HEK293T (cell line): ENCODE results near the gene PIM1.

ENCODE experiments used
- ARNT ChIP-seq: fragments of 450-650 bp; IDR thresholded peaks from 2 replicates; pipeline ENCODE4 v1.6.1; 2017; ENCODE audit warnings: mild to moderate bottlenecking
- BHLHE40 ChIP-seq: fragments of 450-650 bp; IDR thresholded peaks from 2 replicates; pipeline ENCODE4 v1.6.1; 2016; ENCODE audit warnings: mild to moderate bottlenecking, moderate library complexity, borderline replicate concordance
- ELF4 ChIP-seq: fragments of 450-650 bp; IDR thresholded peaks from 2 replicates; pipeline ENCODE4 v1.6.1; 2017; ENCODE audit warnings: antibody characterized with exemption
- FOXA1 ChIP-seq: fragments of 450-650 bp; IDR thresholded peaks from 2 replicates; pipeline ENCODE4 v1.6.1; 2016; ENCODE audit warnings: mild to moderate bottlenecking
- HDGF ChIP-seq: fragments of 450-650 bp; IDR thresholded peaks from 2 replicates; pipeline ENCODE4 v1.6.1; 2017; ENCODE audit warnings: antibody characterized with exemption, borderline replicate concordance
- L3MBTL2 ChIP-seq: fragments of 450-650 bp; conservative IDR thresholded peaks from 2 replicates; pipeline ENCODE4 v1.6.1; 2016; ENCODE audit warnings: mild to moderate bottlenecking
- LEF1 ChIP-seq: fragments of 450-650 bp; IDR thresholded peaks from 2 replicates; pipeline ENCODE4 v1.6.1; 2017; ENCODE audit warnings: mild to moderate bottlenecking, borderline replicate concordance
- SP1 ChIP-seq: fragments of 450-650 bp; IDR thresholded peaks from 2 replicates; pipeline ENCODE4 v1.6.1; 2017
- SUZ12 ChIP-seq: fragments of 450-650 bp; IDR thresholded peaks from 2 replicates; pipeline ENCODE4 v1.6.1; 2016; ENCODE audit warnings: mild to moderate bottlenecking
- TARDBP ChIP-seq: fragments of 450-650 bp; IDR thresholded peaks from 2 replicates; pipeline ENCODE4 v1.6.1; 2016

- TF ChIP-seq SP1 (no peak), HDGF (no peak), SUZ12 (no peak), TARDBP (no peak), FOXA1 (no peak), LEF1 (no peak), L3MBTL2 (no peak), ARNT (no peak), BHLHE40 (no peak), ELF4 (no peak)
Measured at GRCh38 chr6:37202788-37203491, 33.0 kb downstream of the PIM1 start.
